GM18867 (cell line): Measurements from ENCODE around the gene AMIGO1.
A peak's percentile ranks its signal among the peaks of the same experiment; 100 is the strongest.

Experiments used
- ATAC-seq: cut with Tn5 transposase; IDR thresholded peaks from one replicate; pipeline ENCODE4 v1.9.1; 2021; ENCODE audit warnings: mild to moderate bottlenecking, moderate library complexity; ENCODE audit not compliant: unreplicated experiment

The AMIGO1 gene

GRCh38 chr1:109504974-109505373, 4.6 kb downstream of the AMIGO1 start:
- ATAC-seq: no peak

GRCh38 chr1:109503935-109504334, 5.6 kb downstream of the AMIGO1 start:
- ATAC-seq: no peak

- ATAC-seq: no peak
Measured at GRCh38 chr1:109502364-109502851, 7.1 kb downstream of the AMIGO1 start.

GRCh38 chr1:109501644-109502363, 7.7 kb downstream of the AMIGO1 start:
- no peak for ATAC-seq

- no peak for ATAC-seq
Measured at GRCh38 chr1:109500941-109501381, 8.6 kb downstream of the AMIGO1 start.

- no peak for ATAC-seq
Measured at GRCh38 chr1:109499661-109500536, 9.6 kb downstream of the AMIGO1 start.

- ATAC-seq: no peak
Measured at GRCh38 chr1:109499081-109499480, 10.4 kb downstream of the AMIGO1 start.

GRCh38 chr1:109498161-109498801, 11.2 kb downstream of the AMIGO1 start:
- no peak for ATAC-seq

- no peak for ATAC-seq
Measured at GRCh38 chr1:109497449-109498160, 11.9 kb downstream of the AMIGO1 start.

- no peak for ATAC-seq
Measured at GRCh38 chr1:109495738-109496137, 13.8 kb downstream of the AMIGO1 start.

GRCh38 chr1:109493805-109494539, 15.6 kb downstream of the AMIGO1 start, which contains the start of gene CYB561D1:
TSS of gene CYB561D1 (plus strand) at chr1:109494094. CDS start at chr1:109494140, 46 bp downstream.
- ATAC-seq: peak; percentile 84

- ATAC-seq: no peak
Measured at GRCh38 chr1:109493227-109493626, 16.3 kb downstream of the AMIGO1 start.

GRCh38 chr1:109492779-109493178, 16.7 kb downstream of the AMIGO1 start:
- ATAC-seq: no peak

- no peak for ATAC-seq
Measured at GRCh38 chr1:109491372-109491771, 18.2 kb downstream of the AMIGO1 start.

- ATAC-seq: no peak
Measured at GRCh38 chr1:109490934-109491302, 18.6 kb downstream of the AMIGO1 start.

- ATAC-seq: peak; percentile 32
Measured at GRCh38 chr1:109490029-109490933, 19.2 kb downstream of the AMIGO1 start.

GRCh38 chr1:109488696-109489095, 20.8 kb downstream of the AMIGO1 start:
- no peak for ATAC-seq

GRCh38 chr1:109488201-109488600, 21.3 kb downstream of the AMIGO1 start:
- no peak for ATAC-seq

GRCh38 chr1:109487261-109487660, 22.3 kb downstream of the AMIGO1 start:
- no peak for ATAC-seq
